ENCODE measurements around the gene MSH5. TPM values are rescaled to one million over a fixed set of nuclear protein-coding genes. Genes with fewer than 3 reads are reported as not detected.

Gene MSH5
- total RNA-seq, 1 donor from 2014 or later, result 4.4 TPM

GRCh38 chr6:31729979-31730630 is 9.7 kb upstream of the MSH5 start:
- DNase-seq (ENCODE audit: low read depth), result peak; percentile 40

- DNase-seq (ENCODE audit: low read depth), result no peak
Observed at GRCh38 chr6:31730631-31731086, 9.1 kb upstream of the MSH5 start.

GRCh38 chr6:31732029-31732428 is 7.8 kb upstream of the MSH5 start:
- no peak for DNase-seq (ENCODE audit: low read depth)

GRCh38 chr6:31733734-31734133 is 6.1 kb upstream of the MSH5 start:
- DNase-seq (ENCODE audit: low read depth), result no peak

- DNase-seq (ENCODE audit: low read depth), result no peak
Observed at GRCh38 chr6:31734247-31734820, 5.5 kb upstream of the MSH5 start.

- peak; percentile 62 for DNase-seq (ENCODE audit: low read depth)
Observed at GRCh38 chr6:31734821-31735406, 4.9 kb upstream of the MSH5 start.

GRCh38 chr6:31736021-31736767 is 3.6 kb upstream of the MSH5 start, which contains the start of gene CLIC1:
Gene CLIC1 (minus strand): TSS chr6:31736530. CDS start chr6:31736300, 230 bp downstream.
- DNase-seq (ENCODE audit: low read depth), result peak; percentile 69

- no peak for DNase-seq (ENCODE audit: low read depth)
Observed at GRCh38 chr6:31736768-31737314, 3.0 kb upstream of the MSH5 start.

- DNase-seq (ENCODE audit: low read depth), result peak; percentile 42
Observed at GRCh38 chr6:31737315-31737990, 2.4 kb upstream of the MSH5 start.

- DNase-seq (ENCODE audit: low read depth), result peak; percentile 96
Observed at GRCh38 chr6:31737991-31738979, 1.5 kb upstream of the MSH5 start.

- DNase-seq (ENCODE audit: low read depth), result peak; percentile 25
Observed at GRCh38 chr6:31740397-31741223, 805 bp downstream of the MSH5 start.

GRCh38 chr6:31741815-31742214 is 2.0 kb downstream of the MSH5 start:
- DNase-seq (ENCODE audit: low read depth), result no peak

- DNase-seq (ENCODE audit: low read depth), result no peak
Observed at GRCh38 chr6:31742894-31743293, 3.1 kb downstream of the MSH5 start.

- DNase-seq (ENCODE audit: low read depth), result no peak
Observed at GRCh38 chr6:31744422-31744821, 4.6 kb downstream of the MSH5 start.

GRCh38 chr6:31749301-31750036 is 9.7 kb downstream of the MSH5 start:
- no peak for DNase-seq (ENCODE audit: low read depth)

GRCh38 chr6:31750411-31751022 is 10.7 kb downstream of the MSH5 start:
- no peak for DNase-seq (ENCODE audit: low read depth)

GRCh38 chr6:31752739-31753319 is 13.0 kb downstream of the MSH5 start:
- peak; percentile 36 for DNase-seq (ENCODE audit: low read depth)

GRCh38 chr6:31758281-31758680 is 18.5 kb downstream of the MSH5 start:
- DNase-seq (ENCODE audit: low read depth), result no peak
